ENCODE measurements around the gene SOBP.

The SOBP gene

DNA sequence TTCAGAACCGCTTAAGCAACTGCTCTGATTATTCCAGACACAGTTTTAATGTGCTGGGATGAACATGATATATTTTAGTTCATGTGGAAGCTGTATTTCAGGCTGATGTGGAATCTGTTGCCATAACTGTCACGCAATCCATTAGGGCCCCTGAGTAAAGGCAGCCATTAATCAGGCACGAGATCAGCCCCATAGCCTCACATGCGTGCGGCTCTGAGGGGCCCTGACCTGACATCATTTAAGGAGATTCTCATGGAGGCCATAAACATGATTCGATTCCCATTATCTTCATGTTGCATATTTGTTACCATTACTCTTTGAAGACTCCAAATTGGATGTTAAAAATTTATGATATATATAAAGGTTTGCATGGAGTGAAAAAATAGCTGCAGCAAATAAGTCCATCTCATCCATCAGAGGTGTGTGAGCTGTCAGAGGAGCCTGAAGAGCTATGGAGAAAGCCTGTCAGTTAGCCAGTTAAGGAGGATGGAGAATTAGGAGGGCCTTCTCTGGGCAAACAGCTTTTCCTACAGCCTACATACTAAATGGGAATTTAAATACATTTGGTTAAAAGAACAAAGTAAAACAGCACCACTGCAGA is 89.6 kb downstream of the SOBP start:
- in situ Hi-C loops (cut with MboI; ENCODE audit: low sequenced_read_pairs), result no loop called here

DNA sequence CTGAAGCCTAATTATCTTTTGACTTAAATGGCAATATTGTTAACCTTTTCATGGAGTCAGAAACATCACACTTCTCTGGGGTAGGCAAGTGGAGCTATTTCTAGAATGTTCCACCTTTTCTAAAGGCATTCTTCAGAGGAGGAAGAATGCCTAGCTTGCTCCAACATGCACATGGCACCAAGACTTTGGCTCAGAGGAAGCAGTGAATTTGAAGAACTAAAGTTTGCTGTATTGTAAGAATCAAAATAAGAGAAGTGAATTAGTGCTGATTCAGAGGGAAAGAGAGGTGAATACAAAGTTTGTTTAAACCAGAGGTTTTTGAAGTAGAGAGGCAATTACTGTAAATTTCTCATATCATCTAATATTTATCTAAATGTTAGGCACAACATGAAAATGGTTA is 92.2 kb downstream of the SOBP start:
- in situ Hi-C loops (cut with MboI; ENCODE audit: low sequenced_read_pairs), result no loop called here

DNA sequence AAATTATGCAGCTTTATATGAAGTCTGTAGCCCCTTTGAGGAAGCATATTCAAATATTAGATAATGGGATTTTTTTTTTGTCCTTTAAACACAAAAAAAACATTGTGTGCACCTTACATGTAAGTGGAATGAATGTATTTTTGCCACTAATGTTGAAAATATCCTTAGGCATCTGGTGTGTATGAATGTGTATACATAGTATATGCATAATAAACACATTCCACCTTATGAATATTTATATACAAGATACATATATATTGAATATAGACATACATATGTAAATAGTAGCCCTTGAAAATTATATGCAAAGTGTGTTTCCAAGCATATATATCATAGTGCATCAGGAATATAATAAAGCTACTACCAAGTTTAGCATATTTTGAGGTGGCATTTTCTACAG is 94.8 kb downstream of the SOBP start:
- in situ Hi-C loops (cut with MboI; ENCODE audit: low sequenced_read_pairs), result no loop called here

DNA sequence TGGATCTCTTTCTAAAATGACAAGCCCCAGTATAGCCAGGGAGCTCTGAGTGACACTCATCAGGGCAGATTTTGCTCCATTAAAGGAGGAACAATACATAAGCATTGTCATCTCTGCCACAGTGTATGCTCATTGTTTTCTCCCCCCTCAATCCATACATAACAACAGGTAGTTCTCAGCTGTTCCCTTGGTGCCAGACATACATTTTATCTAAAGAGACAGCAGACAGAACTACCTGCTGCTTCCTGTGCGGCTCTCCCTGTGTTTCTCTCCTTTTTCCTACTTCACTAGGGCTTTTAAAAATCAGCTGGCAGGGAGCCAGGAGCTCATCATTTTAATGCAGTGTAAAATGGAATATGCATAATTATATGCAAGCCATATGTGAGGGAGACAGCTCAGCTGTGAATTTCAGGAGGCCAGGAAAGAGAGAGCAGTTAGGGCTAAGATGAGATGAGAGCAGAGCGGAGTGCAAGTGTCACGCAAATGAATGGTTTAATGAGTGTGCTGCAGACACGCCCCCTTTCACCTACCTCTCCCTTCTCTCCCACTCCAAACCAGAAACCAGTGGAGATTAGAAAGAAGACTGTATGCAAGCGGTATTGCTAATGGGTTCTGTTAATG is 96.0 kb downstream of the SOBP start:
- in situ Hi-C loops (cut with MboI; ENCODE audit: low sequenced_read_pairs), result no loop called here

DNA sequence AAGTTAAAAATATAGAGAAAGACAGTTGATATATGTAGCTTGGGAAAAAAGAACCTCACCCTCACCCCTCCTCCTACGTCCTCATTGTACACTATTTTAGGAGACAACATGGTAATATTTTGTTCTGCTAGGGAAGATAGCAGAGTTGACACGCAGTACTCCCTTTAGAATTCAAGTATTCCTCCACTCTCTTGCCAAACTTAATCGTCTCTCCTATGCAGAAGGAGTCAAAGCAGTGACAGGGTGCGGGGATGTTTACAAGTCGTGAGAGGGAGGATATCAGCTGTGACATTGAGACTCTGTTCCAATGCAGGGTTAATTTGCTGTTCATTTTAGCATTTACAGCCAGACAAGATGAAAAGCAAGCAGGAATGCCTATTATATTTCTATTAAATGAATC is 97.5 kb downstream of the SOBP start:
- in situ Hi-C loops (cut with MboI; ENCODE audit: low sequenced_read_pairs), result no loop called here

DNA sequence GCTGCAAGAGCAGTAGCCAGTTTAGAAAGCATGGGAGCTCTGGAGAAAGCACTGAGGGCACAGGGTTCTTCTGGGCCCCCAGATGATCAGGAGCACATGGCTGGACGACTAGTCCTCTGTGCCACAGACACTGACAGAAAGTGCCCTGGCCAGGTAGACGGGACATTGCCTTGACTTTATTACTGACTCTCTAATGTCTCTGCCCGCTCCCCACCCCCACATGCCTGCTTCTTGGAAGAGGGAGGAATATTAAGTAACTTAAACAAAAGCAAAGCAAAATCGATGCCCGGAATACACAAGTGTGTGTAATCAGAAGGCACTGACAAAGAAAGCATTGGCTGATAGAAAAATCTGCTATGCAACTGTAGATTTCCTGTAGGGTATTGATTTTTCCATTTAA is 99.3 kb downstream of the SOBP start:
- in situ Hi-C loops (cut with MboI; ENCODE audit: low sequenced_read_pairs), result no loop called here

DNA sequence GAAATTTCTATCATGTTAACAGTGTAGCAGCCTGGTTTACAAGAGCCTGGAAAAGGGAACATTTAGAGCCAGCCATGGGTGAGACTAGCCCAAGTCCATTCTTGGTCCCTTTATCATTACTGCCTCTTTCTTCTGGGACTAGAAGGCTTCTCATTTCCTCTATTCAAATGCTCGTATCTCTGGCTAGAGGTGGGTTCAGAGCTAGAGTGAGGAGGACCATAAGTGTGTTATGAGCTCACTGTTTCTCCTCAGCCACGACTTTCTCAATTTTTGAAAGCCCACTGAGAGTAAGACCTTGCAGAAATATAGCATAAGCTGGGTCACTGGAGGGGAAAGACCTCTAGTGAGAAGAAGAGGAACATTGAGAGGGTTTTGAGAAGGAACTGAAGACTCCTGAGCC is 100.0 kb downstream of the SOBP start:
- in situ Hi-C loops (cut with MboI; ENCODE audit: low sequenced_read_pairs), result no loop called here

DNA sequence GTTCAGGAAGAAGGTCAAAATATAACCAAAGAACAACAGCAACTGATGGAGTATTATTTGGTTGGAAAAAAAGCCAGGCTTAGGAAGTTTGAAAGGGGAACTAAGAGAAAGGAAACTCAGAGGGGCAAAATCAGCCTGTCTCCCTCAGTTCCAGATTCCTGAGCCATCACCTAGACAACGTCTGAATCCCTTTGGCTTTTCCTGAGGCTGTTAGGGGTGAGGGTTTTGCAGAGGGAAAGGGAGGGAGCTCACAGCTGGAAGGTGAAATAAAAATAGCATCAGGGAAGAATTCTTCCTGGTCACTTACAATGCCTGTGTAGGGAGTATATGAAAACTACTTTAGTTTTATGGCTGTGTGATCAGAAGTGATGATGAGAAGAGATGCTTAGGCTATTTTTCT is 100.5 kb downstream of the SOBP start:
- in situ Hi-C loops (cut with MboI; ENCODE audit: low sequenced_read_pairs), result no loop called here

DNA sequence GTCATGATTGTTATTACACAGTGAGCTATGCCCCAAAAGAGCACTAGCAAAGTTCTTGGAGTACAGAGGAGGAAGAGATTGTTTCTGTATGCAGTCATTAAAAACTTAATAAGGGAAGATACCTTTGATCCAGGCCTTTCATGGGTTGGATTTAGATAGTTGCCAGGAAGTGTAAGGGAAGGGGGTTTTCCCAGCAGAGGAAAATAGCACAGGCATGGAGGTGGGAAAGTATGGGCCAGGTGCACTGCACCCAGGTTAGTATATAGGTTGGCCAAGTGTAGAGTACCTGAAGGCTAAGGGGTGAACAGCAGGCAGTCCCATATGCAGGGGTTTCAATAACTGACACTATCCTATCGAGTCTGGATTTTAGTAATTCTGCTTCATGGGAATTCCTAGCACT is 101.4 kb downstream of the SOBP start:
- in situ Hi-C loops (cut with MboI; ENCODE audit: low sequenced_read_pairs), result no loop called here

DNA sequence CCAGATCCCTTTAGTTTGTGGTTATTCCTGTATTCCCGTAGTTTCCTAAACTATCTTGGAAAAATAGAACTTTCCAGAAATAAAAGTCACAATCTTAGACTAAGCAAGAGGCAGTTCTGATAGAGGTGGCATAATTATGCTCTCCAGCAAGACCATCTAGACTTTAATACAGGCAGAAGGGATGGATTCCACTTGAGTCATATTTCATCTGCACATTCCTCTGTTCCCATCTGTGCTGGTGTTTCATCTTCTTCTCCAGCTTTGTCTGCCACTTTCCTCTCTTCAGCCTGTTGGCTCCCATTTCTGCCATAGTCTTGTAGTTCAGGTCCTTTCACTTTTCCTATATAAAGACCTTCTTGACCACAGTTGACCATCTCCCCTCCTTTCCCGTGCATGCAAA is 102.9 kb downstream of the SOBP start:
- in situ Hi-C loops (cut with MboI; ENCODE audit: low sequenced_read_pairs), result no loop called here

DNA sequence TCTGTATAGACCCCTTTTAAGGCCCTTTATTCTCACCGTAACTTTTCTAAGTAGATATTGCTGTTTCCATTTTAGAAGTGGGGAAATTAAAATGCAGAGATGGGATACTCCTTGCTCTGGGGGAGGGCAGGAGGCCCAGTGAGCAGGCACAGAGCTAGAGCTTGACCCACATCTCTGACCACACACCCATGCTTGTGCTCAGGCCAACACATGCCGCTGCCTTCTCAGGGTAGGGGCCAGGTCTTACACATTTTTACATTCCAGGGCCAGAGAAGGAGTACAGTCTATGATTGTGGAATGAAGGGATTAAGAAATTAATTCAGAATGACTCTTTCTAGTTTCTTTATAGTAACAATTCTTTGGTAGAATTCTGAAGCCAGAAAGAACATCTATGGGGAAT is 104.8 kb downstream of the SOBP start:
- in situ Hi-C loops (cut with MboI; ENCODE audit: low sequenced_read_pairs), result no loop called here

DNA sequence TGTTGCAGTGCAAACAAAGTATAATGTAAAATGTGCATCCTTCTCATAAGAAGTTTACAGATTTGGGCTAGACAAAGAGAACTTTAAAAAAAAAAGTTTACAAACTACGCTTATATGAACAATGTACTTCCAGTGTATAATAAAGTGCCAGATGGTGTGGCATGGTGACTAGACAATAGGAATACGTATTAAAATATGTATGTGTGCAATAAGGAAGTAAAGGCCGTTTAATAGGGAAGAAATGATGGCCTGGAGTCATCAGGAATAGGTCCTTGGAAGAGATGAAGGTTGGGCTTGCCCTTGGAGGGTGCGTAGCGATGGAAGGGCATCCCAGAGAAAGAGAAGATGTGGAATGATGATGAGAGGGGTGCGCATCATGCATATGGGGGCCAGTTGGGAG is 108.2 kb downstream of the SOBP start:
- in situ Hi-C loops (cut with MboI; ENCODE audit: low sequenced_read_pairs), result no loop called here

DNA sequence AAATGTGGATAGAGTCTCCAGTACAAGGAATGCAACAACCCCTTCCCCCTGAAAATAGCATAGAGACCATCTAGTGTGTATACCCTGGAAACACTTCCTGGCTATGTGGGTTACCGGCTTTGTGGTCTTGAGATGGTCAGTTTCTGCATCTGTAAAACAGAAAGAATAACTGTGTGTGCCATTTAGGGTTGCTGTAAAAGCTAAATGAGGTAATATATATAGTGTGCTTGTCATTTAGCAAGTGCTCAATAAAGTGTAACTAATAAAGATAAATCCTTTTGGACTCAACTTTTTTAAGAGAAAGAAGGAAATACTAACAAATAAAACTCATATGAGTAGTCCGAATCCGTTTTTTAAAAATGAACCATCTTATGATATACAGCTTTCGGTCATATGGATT is 109.1 kb downstream of the SOBP start:
- in situ Hi-C loops (cut with MboI; ENCODE audit: low sequenced_read_pairs), result no loop called here

DNA sequence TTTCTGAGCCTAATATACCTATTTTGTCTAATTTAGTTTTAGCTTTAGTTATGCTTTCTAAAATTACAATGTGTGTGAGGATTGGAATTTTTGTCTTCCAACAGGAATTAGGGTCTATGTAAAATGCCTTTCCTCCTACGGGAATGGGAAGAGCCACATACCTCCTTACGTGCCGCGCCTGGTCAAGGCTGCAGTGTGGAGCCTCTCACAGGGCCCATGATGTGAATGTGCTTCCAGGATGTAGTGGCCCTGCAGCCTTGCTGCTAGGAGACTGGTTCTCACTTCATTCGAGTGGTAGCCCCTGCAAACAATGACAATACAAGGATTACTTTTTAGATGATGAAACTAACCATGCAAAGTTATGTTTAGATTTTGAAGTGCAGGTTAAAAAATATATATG is 110.2 kb downstream of the SOBP start:
- in situ Hi-C loops (cut with MboI; ENCODE audit: low sequenced_read_pairs), result no loop called here

DNA sequence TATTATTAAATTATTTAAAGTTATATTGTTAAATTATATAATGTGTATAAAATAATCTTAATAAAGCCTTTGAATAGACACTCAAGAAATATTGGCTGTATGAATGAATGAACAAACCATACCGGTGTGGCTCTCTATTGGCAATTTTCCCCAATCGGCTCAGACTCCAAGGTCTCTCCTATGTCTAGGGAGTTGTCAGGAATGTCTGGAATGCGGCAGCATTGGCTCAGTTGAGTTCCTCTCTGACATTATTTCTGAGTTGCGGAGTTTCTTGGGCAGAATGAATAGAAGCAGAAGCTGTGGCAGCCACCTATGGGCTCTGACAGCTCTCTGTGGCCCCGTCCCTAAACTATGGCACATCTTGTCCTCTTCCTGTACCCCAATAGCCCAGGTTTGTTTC is 111.0 kb downstream of the SOBP start:
- in situ Hi-C loops (cut with MboI; ENCODE audit: low sequenced_read_pairs), result no loop called here

DNA sequence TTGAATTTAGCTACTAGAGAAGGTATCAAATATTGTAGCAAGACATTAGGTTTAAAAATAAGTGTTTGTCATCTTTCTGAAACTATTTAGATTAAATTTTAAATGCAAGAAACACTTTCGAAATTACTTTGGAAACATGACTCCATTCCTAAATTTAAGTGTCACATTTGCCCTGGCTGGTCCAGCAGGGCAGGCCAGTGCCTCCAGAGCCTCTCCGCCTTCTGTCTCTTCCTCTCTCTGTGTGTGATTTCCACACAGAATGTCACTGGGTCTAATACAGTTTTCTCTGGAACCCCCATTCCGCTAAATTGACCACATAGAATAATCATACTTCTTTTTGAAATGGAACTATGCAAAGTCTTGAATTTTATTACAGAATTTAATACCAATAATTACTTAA is 111.5 kb downstream of the SOBP start:
- in situ Hi-C loops (cut with MboI; ENCODE audit: low sequenced_read_pairs), result no loop called here

DNA sequence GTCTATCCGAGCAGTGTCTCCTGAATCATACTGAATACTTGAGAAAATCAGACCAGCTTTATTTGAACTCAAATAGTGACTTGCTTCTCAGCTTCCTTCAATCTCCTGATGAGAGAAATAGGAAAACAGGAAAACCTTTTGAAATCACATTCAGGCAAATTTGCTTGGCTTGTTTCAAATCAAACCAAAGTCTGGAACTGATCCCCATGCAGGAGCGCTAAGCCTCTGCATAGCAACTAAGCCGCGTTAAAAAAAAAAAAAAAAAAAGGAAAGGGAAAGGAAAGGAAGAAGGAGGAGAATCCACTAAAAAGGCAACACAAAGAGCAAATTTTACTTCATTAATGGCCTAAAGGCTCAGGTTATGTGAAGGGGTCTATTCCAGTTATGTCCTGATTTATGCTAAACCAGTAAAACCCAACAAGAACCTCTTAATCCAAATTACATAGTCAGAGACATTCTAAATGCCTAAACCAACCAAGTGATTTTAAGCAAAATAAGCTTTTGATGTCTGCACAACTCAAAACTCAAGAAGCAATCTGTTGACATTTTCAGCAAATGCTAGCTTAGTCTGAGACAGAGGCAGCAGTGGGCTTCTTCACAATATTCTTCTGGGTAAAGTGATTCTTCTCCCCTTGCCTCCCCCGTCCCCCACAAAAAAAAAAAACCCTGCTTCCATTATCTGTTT is 112.5 kb downstream of the SOBP start:
- in situ Hi-C loops (cut with MboI; ENCODE audit: low sequenced_read_pairs), result no loop called here

DNA sequence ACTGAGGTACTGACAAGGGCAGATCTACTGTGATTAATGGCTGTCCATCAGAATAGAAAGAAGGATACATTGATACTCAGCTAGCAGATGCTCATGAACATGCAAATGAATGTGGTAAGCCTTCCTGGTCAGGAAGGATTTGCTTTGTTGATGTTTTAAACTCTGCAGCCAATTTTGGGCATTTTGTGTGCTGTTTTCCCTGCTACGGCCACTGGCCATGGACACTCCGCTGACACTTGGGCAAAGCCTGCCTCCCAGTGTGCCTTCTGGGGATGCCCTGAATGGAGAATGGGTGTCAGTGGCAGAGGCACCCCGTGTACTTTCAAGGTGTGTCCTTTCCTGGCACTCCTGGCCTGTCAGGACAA is 113.1 kb downstream of the SOBP start:
- in situ Hi-C loops (cut with MboI; ENCODE audit: low sequenced_read_pairs), result no loop called here

DNA sequence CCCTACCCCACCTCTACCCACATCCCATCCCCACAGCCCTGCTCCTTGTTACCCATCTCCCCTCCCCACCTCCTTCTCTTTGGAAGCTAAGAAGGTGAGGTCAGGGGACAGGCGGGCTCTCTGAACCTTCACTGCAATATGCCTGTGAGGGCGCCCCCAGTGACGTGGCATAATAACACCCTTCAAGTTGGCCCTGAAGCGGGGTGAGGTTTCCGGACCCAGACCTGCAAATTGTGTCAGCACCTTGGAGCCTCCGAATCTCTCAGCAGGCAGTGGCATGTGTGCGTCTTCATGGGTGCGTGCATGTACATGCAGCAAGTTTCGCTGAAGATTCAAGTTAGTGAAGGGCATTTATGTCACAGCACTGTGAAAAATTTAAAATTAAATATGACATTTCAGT is 114.6 kb downstream of the SOBP start:
- in situ Hi-C loops (cut with MboI; ENCODE audit: low sequenced_read_pairs), result no loop called here

DNA sequence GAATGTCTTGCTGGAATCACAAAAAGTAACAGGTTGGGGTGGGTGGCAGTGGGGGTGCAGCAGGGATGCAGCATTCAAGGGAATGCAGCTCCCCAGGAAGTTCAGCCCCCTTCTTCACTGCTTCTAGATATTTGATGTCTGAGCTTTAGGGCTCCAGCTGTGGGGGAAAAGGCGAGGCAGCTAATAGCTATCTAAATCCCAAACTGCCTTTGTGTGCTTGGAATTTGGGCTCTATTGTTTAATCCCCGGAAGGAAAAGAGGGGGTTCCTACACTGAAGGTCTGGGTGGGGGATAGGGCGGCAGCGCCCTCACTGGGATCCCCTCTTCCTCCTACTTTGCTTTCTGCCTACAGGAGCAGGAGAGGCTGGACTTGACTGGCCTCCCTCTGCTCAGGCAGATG is 116.5 kb downstream of the SOBP start:
- in situ Hi-C loops (cut with MboI; ENCODE audit: low sequenced_read_pairs), result no loop called here

DNA sequence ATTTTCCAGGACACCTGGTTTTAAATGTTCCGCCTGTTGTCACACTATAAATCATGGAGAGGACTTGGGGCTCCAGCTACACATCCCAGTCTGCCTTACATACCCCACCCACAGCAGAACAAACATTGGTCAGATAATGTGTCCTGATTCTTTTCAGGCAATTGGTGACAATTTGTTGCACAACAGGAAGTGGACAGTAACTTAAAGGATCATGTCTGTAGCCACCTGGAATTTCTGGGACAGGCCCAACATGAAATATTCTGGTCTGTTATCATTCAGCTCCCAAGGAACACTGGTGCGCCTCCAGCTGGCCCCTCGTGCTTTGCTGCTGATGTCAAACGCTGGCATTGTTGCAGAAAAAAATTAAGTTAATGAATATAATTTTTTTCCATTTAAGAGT is 117.2 kb downstream of the SOBP start:
- in situ Hi-C loops (cut with MboI; ENCODE audit: low sequenced_read_pairs), result no loop called here

DNA sequence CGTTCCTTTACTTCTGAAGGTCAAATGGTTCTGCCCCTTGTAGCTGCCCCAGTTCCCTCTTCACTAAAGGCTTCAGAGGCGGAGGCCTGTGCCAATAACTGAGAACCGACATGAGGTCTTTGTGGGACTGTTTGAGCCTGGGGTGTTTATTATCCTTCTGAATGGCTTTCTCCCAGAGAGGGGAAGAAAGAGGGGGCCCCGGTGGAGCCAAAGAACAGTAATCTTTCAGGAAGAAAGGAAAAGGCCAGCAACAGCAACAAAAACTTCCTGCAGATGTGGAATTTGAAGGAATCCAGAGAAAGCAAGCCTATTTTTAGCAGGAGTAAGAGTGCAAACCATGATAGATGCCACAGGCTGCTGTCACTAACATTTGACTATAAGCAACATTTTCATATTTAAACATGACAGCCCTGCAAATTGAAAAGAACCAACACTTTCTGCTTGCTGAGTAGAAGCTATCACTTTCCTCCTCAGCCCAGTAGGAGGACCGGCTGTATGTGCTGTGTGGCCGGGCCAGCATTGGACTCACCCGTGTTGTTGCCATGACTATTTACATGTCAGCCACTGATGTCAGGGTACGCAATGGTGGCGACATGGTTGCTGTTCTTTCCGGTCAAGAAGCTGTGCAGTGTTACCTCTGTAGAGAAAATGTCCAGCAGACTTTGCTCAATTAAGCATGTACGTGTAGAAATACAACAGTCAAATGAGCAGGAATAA is 121.3 kb downstream of the SOBP start:
- in situ Hi-C loops (cut with MboI; ENCODE audit: low sequenced_read_pairs), result no loop called here

Measured in HL-60/S4 treated with phorbol 12-myristate 13-acetate at 8.2 ng/mL for 4 days and 3 days (cell line).